Stimulated activated CD4-positive, alpha-beta T cell treated with anti-CD3 and anti-CD28 coated beads, TNF-alpha, amount 100 ng/mL, for 1 hour (primary cell): ENCODE results near the gene PDC.
"Not testable (repeated sequence)": the region's sequence is repeated elsewhere in the genome, so short reads cannot be mapped to it uniquely, and the experiment has no call there.

Source experiments
- DNase-seq, 3 donors: peaks; one replicate each; pipeline ENCODE4 v3.0.0-alpha.2; 2020; ENCODE audit warnings: low read depth in 3 of 3, low spot score in 1 of 3

The PDC gene

GRCh38 chr1:186473047-186473446 lies 12.1 kb upstream of the PDC start:
- no peak for DNase-seq

GRCh38 chr1:186465946-186466345 lies 5.0 kb upstream of the PDC start:
- DNase-seq, result no peak

- not testable (repeated sequence) for DNase-seq
These were observed 4.6 kb upstream of the PDC start for GRCh38 chr1:186465491-186465890.

GRCh38 chr1:186463926-186464325 lies 3.0 kb upstream of the PDC start:
- DNase-seq, result no peak

GRCh38 chr1:186463511-186463910 lies 2.6 kb upstream of the PDC start:
- DNase-seq, result no peak

GRCh38 chr1:186459161-186459560 lies 1.8 kb downstream of the PDC start:
- not testable (repeated sequence) for DNase-seq

GRCh38 chr1:186456729-186457255 lies 4.1 kb downstream of the PDC start:
- DNase-seq, result no peak

GRCh38 chr1:186454981-186455380 lies 5.9 kb downstream of the PDC start:
- DNase-seq, result no peak

GRCh38 chr1:186446152-186446551 lies 14.8 kb downstream of the PDC start:
- no peak for DNase-seq

- DNase-seq, result no peak
These were observed 17.3 kb downstream of the PDC start for GRCh38 chr1:186443638-186444037.

GRCh38 chr1:186442651-186443375 lies 18.1 kb downstream of the PDC start:
- no peak for DNase-seq

GRCh38 chr1:186440584-186440983 lies 20.3 kb downstream of the PDC start:
- DNase-seq, result no peak

GRCh38 chr1:186438567-186438966 lies 22.3 kb downstream of the PDC start:
- no peak for DNase-seq

- DNase-seq, result no peak
These were observed 25.6 kb downstream of the PDC start for GRCh38 chr1:186435336-186435735.

GRCh38 chr1:186429017-186429416 lies 31.9 kb downstream of the PDC start:
- DNase-seq, result no peak

GRCh38 chr1:186426118-186426517 lies 34.8 kb downstream of the PDC start:
- no peak for DNase-seq

GRCh38 chr1:186424539-186424938 lies 36.4 kb downstream of the PDC start:
- DNase-seq, result no peak

- no peak for DNase-seq
These were observed 39.5 kb downstream of the PDC start for GRCh38 chr1:186421446-186421845.

- no peak for DNase-seq
These were observed 40.0 kb downstream of the PDC start for GRCh38 chr1:186420923-186421322.

- DNase-seq, result no peak
These were observed 40.6 kb downstream of the PDC start for GRCh38 chr1:186420311-186420710.

- DNase-seq, result no peak
These were observed 42.4 kb downstream of the PDC start for GRCh38 chr1:186418503-186418902.

- no peak for DNase-seq
These were observed 47.6 kb downstream of the PDC start for GRCh38 chr1:186413319-186413718.

GRCh38 chr1:186409091-186409490 lies 51.8 kb downstream of the PDC start:
- DNase-seq, result no peak
